ENCODE data around the gene MRPL22.
"Not testable (repeated sequence)": the region's sequence is repeated elsewhere in the genome, so short reads cannot be mapped to it uniquely, and the experiment has no call there.

MRPL22 gene

GRCh38 chr5:154940375-154940771 lies 500 bp upstream of the MRPL22 start:
- no peak for DNase-seq (ENCODE audit: low read depth in 4 of 4, low spot score in 1 of 4)

- no peak for DNase-seq (ENCODE audit: low read depth in 4 of 4, low spot score in 1 of 4)
Observed at GRCh38 chr5:154943527-154943926, 2.7 kb downstream of the MRPL22 start.

GRCh38 chr5:154944716-154945115 lies 3.8 kb downstream of the MRPL22 start:
- no peak for DNase-seq (ENCODE audit: low read depth in 4 of 4, low spot score in 1 of 4)

- no peak for DNase-seq (ENCODE audit: low read depth in 4 of 4, low spot score in 1 of 4)
Observed at GRCh38 chr5:154945695-154946301, 4.9 kb downstream of the MRPL22 start.

- DNase-seq (ENCODE audit: low read depth in 4 of 4, low spot score in 1 of 4) = no peak
Observed at GRCh38 chr5:154947778-154948177, 6.9 kb downstream of the MRPL22 start.

- DNase-seq (ENCODE audit: low read depth in 4 of 4, low spot score in 1 of 4) = no peak
Observed at GRCh38 chr5:154948313-154948712, 7.4 kb downstream of the MRPL22 start.

- DNase-seq (ENCODE audit: low read depth in 4 of 4, low spot score in 1 of 4) = no peak
Observed at GRCh38 chr5:154949781-154950180, 8.9 kb downstream of the MRPL22 start.

GRCh38 chr5:154956712-154957111 lies 15.8 kb downstream of the MRPL22 start:
- DNase-seq (ENCODE audit: low read depth in 4 of 4, low spot score in 1 of 4) = no peak

GRCh38 chr5:154962494-154962893 lies 21.6 kb downstream of the MRPL22 start:
- no peak for DNase-seq (ENCODE audit: low read depth in 4 of 4, low spot score in 1 of 4)

- no peak for DNase-seq (ENCODE audit: low read depth in 4 of 4, low spot score in 1 of 4)
Observed at GRCh38 chr5:154966081-154966841, 25.4 kb downstream of the MRPL22 start.

- DNase-seq (ENCODE audit: low read depth in 4 of 4, low spot score in 1 of 4) = no peak
Observed at GRCh38 chr5:154966874-154967273, 26.0 kb downstream of the MRPL22 start.

GRCh38 chr5:154967421-154968024 lies 26.6 kb downstream of the MRPL22 start:
- no peak for DNase-seq (ENCODE audit: low read depth in 4 of 4, low spot score in 1 of 4)

GRCh38 chr5:154968953-154969352 lies 28.1 kb downstream of the MRPL22 start:
- DNase-seq (ENCODE audit: low read depth in 4 of 4, low spot score in 1 of 4) = no peak

GRCh38 chr5:154970759-154971158 lies 29.9 kb downstream of the MRPL22 start:
- DNase-seq (ENCODE audit: low read depth in 4 of 4, low spot score in 1 of 4) = no peak

GRCh38 chr5:154971501-154971900 lies 30.6 kb downstream of the MRPL22 start:
- no peak for DNase-seq (ENCODE audit: low read depth in 4 of 4, low spot score in 1 of 4)

GRCh38 chr5:154972476-154973080 lies 31.7 kb downstream of the MRPL22 start:
- DNase-seq (ENCODE audit: low read depth in 4 of 4, low spot score in 1 of 4) = no peak

- not testable (repeated sequence) for DNase-seq (ENCODE audit: low read depth in 4 of 4, low spot score in 1 of 4)
Observed at GRCh38 chr5:154976082-154976481, 35.2 kb downstream of the MRPL22 start.

GRCh38 chr5:154977409-154977808 lies 36.5 kb downstream of the MRPL22 start:
- no peak for DNase-seq (ENCODE audit: low read depth in 4 of 4, low spot score in 1 of 4)

- not testable (repeated sequence) for DNase-seq (ENCODE audit: low read depth in 4 of 4, low spot score in 1 of 4)
Observed at GRCh38 chr5:154978294-154978693, 37.4 kb downstream of the MRPL22 start.

GRCh38 chr5:154984946-154985516 lies 44.2 kb downstream of the MRPL22 start:
- DNase-seq (ENCODE audit: low read depth in 4 of 4, low spot score in 1 of 4) = no peak

- DNase-seq (ENCODE audit: low read depth in 4 of 4, low spot score in 1 of 4) = no peak
Observed at GRCh38 chr5:154986151-154986550, 45.3 kb downstream of the MRPL22 start.

GRCh38 chr5:154989626-154990025 lies 48.8 kb downstream of the MRPL22 start:
- DNase-seq (ENCODE audit: low read depth in 4 of 4, low spot score in 1 of 4) = no peak

Measured in stimulated activated CD4-positive, alpha-beta T cell treated with anti-CD3 and anti-CD28 coated beads, Interleukin-1b, Interleukin-23, amount 100 ng/mL, for 24 hours (primary cell).